H9 (cell line): Measurements from ENCODE around the gene SLCO3A1. TPM values are rescaled to one million over a fixed set of nuclear protein-coding genes. Genes with fewer than 3 reads are reported as not detected.

Experiments used
- DNase-seq: peaks from one replicate; pipeline ENCODE4 v3.0.0-alpha.2; 2017
- H2AFZ ChIP-seq: one replicate; pipeline ENCODE4 v1.6.1; 2013; ENCODE audit warnings: mild to moderate bottlenecking, low read length, control low read depth, moderate library complexity
- H2AK5ac ChIP-seq: 2 replicates; pipeline ENCODE4 v1.6.1; 2013; ENCODE audit warnings: low read length, control low read depth, mixed read lengths; ENCODE audit not compliant: insufficient read length
- H2BK120ac ChIP-seq: one replicate; pipeline ENCODE4 v1.6.1; 2013; ENCODE audit warnings: low read depth, mild to moderate bottlenecking, low read length, control low read depth, inconsistent platforms; ENCODE audit not compliant: poor library complexity, severe bottlenecking
- H2BK12ac ChIP-seq: 2 replicates; pipeline ENCODE4 v1.6.1; 2013; ENCODE audit warnings: low read length, control low read depth, mixed read lengths, low read depth; ENCODE audit not compliant: insufficient read length
- H2BK15ac ChIP-seq: 2 replicates; pipeline ENCODE4 v1.6.1; 2013; ENCODE audit warnings: low read depth, low read length, control low read depth
- H2BK20ac ChIP-seq: one replicate; pipeline ENCODE4 v1.6.1; 2013; ENCODE audit warnings: low read depth, mild to moderate bottlenecking, low read length, control low read depth, inconsistent platforms; ENCODE audit not compliant: poor library complexity, severe bottlenecking
- H2BK5ac ChIP-seq: 2 replicates; pipeline ENCODE4 v1.6.1; 2013; ENCODE audit warnings: low read length, control low read depth, mixed read lengths; ENCODE audit not compliant: insufficient read length
- H3K14ac ChIP-seq: 2 replicates; pipeline ENCODE4 v1.6.1; 2013; ENCODE audit warnings: low read length, control low read depth; ENCODE audit not compliant: insufficient read depth
- H3K18ac ChIP-seq: 2 replicates; pipeline ENCODE4 v1.6.1; 2013; ENCODE audit warnings: low read depth, mild to moderate bottlenecking, mixed read lengths, low read length, control low read depth; ENCODE audit not compliant: insufficient read length
- H3K23ac ChIP-seq: 2 replicates; pipeline ENCODE4 v1.6.1; 2013; ENCODE audit warnings: low read length, control low read depth, mixed read lengths, low read depth; ENCODE audit not compliant: insufficient read length
- H3K23me2 ChIP-seq: 2 replicates; pipeline ENCODE4 v1.6.1; 2013; ENCODE audit warnings: low read depth, mild to moderate bottlenecking, mixed read lengths, low read length, control low read depth; ENCODE audit not compliant: insufficient read length, poor library complexity, severe bottlenecking
- H3K27ac ChIP-seq: 2 replicates; pipeline ENCODE4 v1.5.1; 2013; ENCODE audit warnings: low read length, control low read depth, mixed read lengths, low read depth; ENCODE audit not compliant: insufficient read length
- H3K27me3 ChIP-seq: 2 replicates; pipeline ENCODE4 v1.6.1; 2013; ENCODE audit warnings: low read length, control low read depth, inconsistent platforms; ENCODE audit not compliant: insufficient read depth
- H3K4ac ChIP-seq: 2 replicates; pipeline ENCODE4 v1.6.1; 2013; ENCODE audit warnings: low read depth, mild to moderate bottlenecking, control low read depth, inconsistent platforms, low read length, moderate library complexity
- H3K4me1 ChIP-seq: 2 replicates; pipeline ENCODE4 v1.6.1; 2013; ENCODE audit warnings: low read length, control low read depth, inconsistent platforms; ENCODE audit not compliant: insufficient read depth
- H3K4me2 ChIP-seq: 2 replicates; pipeline ENCODE4 v1.6.1; 2013; ENCODE audit warnings: low read length, control low read depth, mixed read lengths; ENCODE audit not compliant: insufficient read length, insufficient read depth
- H3K56ac ChIP-seq: 2 replicates; pipeline ENCODE4 v1.6.1; 2013; ENCODE audit warnings: low read depth, mild to moderate bottlenecking, mixed read lengths, low read length, control low read depth; ENCODE audit not compliant: insufficient read length
- H3K79me1 ChIP-seq: 2 replicates; pipeline ENCODE4 v1.6.1; 2013; ENCODE audit warnings: low read depth, mild to moderate bottlenecking, moderate library complexity, low read length, control low read depth, inconsistent platforms; ENCODE audit not compliant: insufficient read depth, poor library complexity, severe bottlenecking
- H3K79me2 ChIP-seq: 2 replicates; pipeline ENCODE4 v1.6.1; 2013; ENCODE audit warnings: low read length, control low read depth, inconsistent platforms; ENCODE audit not compliant: insufficient read depth
- H3K9ac ChIP-seq: 2 replicates; pipeline ENCODE4 v1.6.1; 2013; ENCODE audit warnings: low read length, control low read depth, mixed read lengths; ENCODE audit not compliant: insufficient read length; ENCODE audit errors: extremely low read depth
- H3K9me3 ChIP-seq: one replicate; pipeline ENCODE4 v1.6.1; 2013; ENCODE audit warnings: low read depth, low read length, inconsistent platforms; ENCODE audit not compliant: control insufficient read depth
- H3T11ph ChIP-seq: one replicate; pipeline ENCODE4 v1.6.1; 2013; ENCODE audit warnings: mild to moderate bottlenecking, low read length, control low read depth, inconsistent platforms
- H4K20me1 ChIP-seq: one replicate; pipeline ENCODE4 v1.6.1; 2013; ENCODE audit not compliant: control insufficient read depth, insufficient read length, insufficient read depth
- H4K5ac ChIP-seq: 2 replicates; pipeline ENCODE4 v1.6.1; 2013; ENCODE audit warnings: low read depth, mild to moderate bottlenecking, mixed read lengths, low read length, control low read depth; ENCODE audit not compliant: insufficient read length
- H4K8ac ChIP-seq: replicated peaks from 2 replicates; pipeline ENCODE4 v1.6.1; 2013; ENCODE audit warnings: low read length, control low read depth, mixed read lengths, low read depth; ENCODE audit not compliant: insufficient read length
- H4K91ac ChIP-seq: 2 replicates; pipeline ENCODE4 v1.6.1; 2013; ENCODE audit warnings: low read depth, mild to moderate bottlenecking, moderate library complexity, mixed read lengths, low read length, control low read depth; ENCODE audit not compliant: insufficient read length
- H3K27ac Mint-ChIP-seq, 3 experiments: 2 replicates in 2 of 3; 3 replicates in 1 of 3; pipeline ENCODE4 v1.8.0; 2020 to 2021; ENCODE audit warnings: mixed read lengths in 3 of 3, mild to moderate bottlenecking in 1 of 3, moderate library complexity in 1 of 3
- H3K27me3 Mint-ChIP-seq: 2 replicates; pipeline ENCODE4 v1.8.0; 2021; ENCODE audit warnings: low read depth, mild to moderate bottlenecking, moderate library complexity, mixed read lengths
- H3K36me3 Mint-ChIP-seq, 3 experiments: 2 replicates in 2 of 3; 3 replicates in 1 of 3; pipeline ENCODE4 v1.8.0; 2020 to 2021; ENCODE audit warnings: low read depth in 3 of 3, mixed read lengths in 3 of 3; ENCODE audit not compliant: insufficient read depth in 1 of 3
- H3K4me1 Mint-ChIP-seq, 2 experiments: 2 replicates each; pipeline ENCODE4 v1.8.0; 2020; ENCODE audit warnings: mixed read lengths in 2 of 2
- H3K4me3 Mint-ChIP-seq, 2 experiments: 2 replicates in 1 of 2; 3 replicates in 1 of 2; pipeline ENCODE4 v1.8.0; 2020 to 2021; ENCODE audit warnings: mild to moderate bottlenecking in 2 of 2, mixed read lengths in 2 of 2, moderate library complexity in 1 of 2
- H3K9me3 Mint-ChIP-seq, 2 experiments: 2 replicates in 1 of 2; 3 replicates in 1 of 2; pipeline ENCODE4 v1.8.0; 2020; ENCODE audit warnings: mild to moderate bottlenecking in 2 of 2, mixed read lengths in 2 of 2, moderate library complexity in 1 of 2
- WGBS: extraction: QIAGEN DNeasy Blood & Tissue Kit; methylation state at CpG from one replicate; pipeline ENCODE4 v1.1.7; 2013; ENCODE audit warnings: missing lambda C conversion rate, low lambda C conversion rate, mixed read lengths; ENCODE audit not compliant: insufficient read length; ENCODE audit errors: extremely low coverage; 5-methylcytosine and 5-hydroxymethylcytosine counted together
- total RNA-seq: library from RNA; stranded (reverse); gene quantifications from 2 replicates; pipeline ENCODE4 v1.2.1, GENCODE V29; 2021
- TF ChIP-seq, protein P1 (sequence below): fragments of 200-600 bp; sonication (generic); conservative IDR thresholded peaks from 3 replicates; pipeline ENCODE4 v1.8.0; 2021; ENCODE audit warnings: antibody characterized with exemption, mild to moderate bottlenecking

Gene SLCO3A1
- total RNA-seq, 1 experiment from 2014 or later: 9.4 TPM

DNA sequence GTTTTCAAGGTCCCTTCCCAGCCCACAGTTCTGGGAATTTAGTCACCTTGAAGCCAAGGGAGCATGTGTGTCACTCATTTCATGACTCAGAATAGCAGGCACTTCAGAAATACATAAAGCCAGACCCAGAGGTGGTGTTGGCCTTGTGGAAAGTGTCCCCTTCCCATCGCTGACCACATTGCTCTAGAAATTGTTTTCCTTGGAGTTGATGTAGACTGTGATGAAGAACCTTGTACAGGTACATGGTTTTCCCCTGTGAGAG is 158.8 kb downstream of the SLCO3A1 start:
- no peak overlapping the region for H4K8ac ChIP-seq
- H3K56ac ChIP-seq: no peak overlapping the region
- no peak overlapping the region for H2BK5ac ChIP-seq
- no peak overlapping the region for H3K27ac ChIP-seq
- no peaks in the 10 kb centered on the region for H3K23me2 ChIP-seq
- Mint-ChIP-seq H3K4me3 (no peak overlapping the region), H3K27me3 (peaks cover 2% of the 10 kb centered on the region; the same call in 1 of the 2 replicates), H3K9me3 (no peaks in the 10 kb centered on the region), H3K27ac (no peak overlapping the region), H3K36me3 (no peaks in the 10 kb centered on the region; a peak in 1 of 7 replicates), H3K4me1 (peaks cover 16 to 25% of the 10 kb centered on the region in 2 experiments)
- peaks cover 9% of the 10 kb centered on the region; the same call in 1 of the 2 replicates for H3K4me1 ChIP-seq
- no peak overlapping the region for H2AFZ ChIP-seq
- no peaks in the 10 kb centered on the region for H3K79me2 ChIP-seq
- no peak overlapping the region for H3K18ac ChIP-seq
- no peak overlapping the region for H3K9ac ChIP-seq
- H2BK20ac ChIP-seq: no peak overlapping the region
- no peak overlapping the region for H2AK5ac ChIP-seq
- no peaks in the 10 kb centered on the region for H3K79me1 ChIP-seq
- H3K23ac ChIP-seq: no peak overlapping the region
- H3K4me2 ChIP-seq: no peak overlapping the region
- WGBS: no CpG with 5 or more reads among the region's 1 CpG
- no peak overlapping the region for H2BK15ac ChIP-seq
- DNase-seq: no peak
- H3K9me3 ChIP-seq: no peaks in the 10 kb centered on the region
- no peak overlapping the region for H3K14ac ChIP-seq
- H4K91ac ChIP-seq: no peak overlapping the region
- H3K4ac ChIP-seq: no peak overlapping the region
- H4K5ac ChIP-seq: no peak overlapping the region
- no peaks in the 10 kb centered on the region for H4K20me1 ChIP-seq
- no peak overlapping the region for H2BK12ac ChIP-seq
- TF ChIP-seq, protein P1, sequence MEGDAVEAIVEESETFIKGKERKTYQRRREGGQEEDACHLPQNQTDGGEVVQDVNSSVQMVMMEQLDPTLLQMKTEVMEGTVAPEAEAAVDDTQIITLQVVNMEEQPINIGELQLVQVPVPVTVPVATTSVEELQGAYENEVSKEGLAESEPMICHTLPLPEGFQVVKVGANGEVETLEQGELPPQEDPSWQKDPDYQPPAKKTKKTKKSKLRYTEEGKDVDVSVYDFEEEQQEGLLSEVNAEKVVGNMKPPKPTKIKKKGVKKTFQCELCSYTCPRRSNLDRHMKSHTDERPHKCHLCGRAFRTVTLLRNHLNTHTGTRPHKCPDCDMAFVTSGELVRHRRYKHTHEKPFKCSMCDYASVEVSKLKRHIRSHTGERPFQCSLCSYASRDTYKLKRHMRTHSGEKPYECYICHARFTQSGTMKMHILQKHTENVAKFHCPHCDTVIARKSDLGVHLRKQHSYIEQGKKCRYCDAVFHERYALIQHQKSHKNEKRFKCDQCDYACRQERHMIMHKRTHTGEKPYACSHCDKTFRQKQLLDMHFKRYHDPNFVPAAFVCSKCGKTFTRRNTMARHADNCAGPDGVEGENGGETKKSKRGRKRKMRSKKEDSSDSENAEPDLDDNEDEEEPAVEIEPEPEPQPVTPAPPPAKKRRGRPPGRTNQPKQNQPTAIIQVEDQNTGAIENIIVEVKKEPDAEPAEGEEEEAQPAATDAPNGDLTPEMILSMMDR: no peak
- no peak overlapping the region for H3T11ph ChIP-seq
- H2BK120ac ChIP-seq: no peak overlapping the region
- no peaks in the 10 kb centered on the region for H3K27me3 ChIP-seq
